ENCODE results near the gene NMRAL1. TPM values are rescaled to one million over a fixed set of nuclear protein-coding genes. Genes with fewer than 3 reads are reported as not detected.

NMRAL1 gene
- total and polyA plus RNA-seq, 10 of the 15 experiments (the other 5 are each of a cell fraction or from before 2014, with no cell fraction given) = 4.8 to 102 (median 62.5) TPM

- no peak for TF ChIP-seq FOS (IDR thresholded peaks at IDR 0.05; ENCODE audit: borderline replicate concordance, extremely low read depth, insufficient read length)
- no peak for TF ChIP-seq ZBTB11 (CRISPR knock-in tag; IDR thresholded peaks at IDR 0.05)
- no peak for TF ChIP-seq WRNIP1 (IDR thresholded peaks at IDR 0.05; ENCODE audit: borderline replicate concordance, low read depth, low read length)
- TF ChIP-seq SMC3 (IDR thresholded peaks at IDR 0.05; ENCODE audit: borderline replicate concordance, low read length) = no peak
- TF ChIP-seq ZBTB33 (IDR thresholded peaks at IDR 0.05) = no peak
- no peak for TF ChIP-seq IRF5 (IDR thresholded peaks at IDR 0.05; ENCODE audit: borderline replicate concordance)
These were observed 53.8 kb downstream of the NMRAL1 start (continued) for GRCh38 chr16:4420505-4421105.

Measured in GM12878 (cell line).